Endodermal cell (in vitro differentiated cells): ENCODE measurements around the gene CD2BP2. TPM values are rescaled to one million over a fixed set of nuclear protein-coding genes. Genes with fewer than 3 reads are reported as not detected.

ENCODE experiments used
- DNase-seq: peaks from one replicate; pipeline ENCODE4 v3.0.0-alpha.2; 2017
- H3K27ac ChIP-seq: 2 replicates; pipeline ENCODE4 v1.5.1; 2013; ENCODE audit warnings: mild to moderate bottlenecking, low read depth, low read length, moderate library complexity
- H3K27me3 ChIP-seq: 2 replicates; pipeline ENCODE4 v1.6.1; 2013; ENCODE audit warnings: mild to moderate bottlenecking, low read length, moderate library complexity; ENCODE audit not compliant: insufficient read depth, control insufficient read depth, poor library complexity, severe bottlenecking
- H3K36me3 ChIP-seq: 2 replicates; pipeline ENCODE4 v1.7.0; 2013; ENCODE audit warnings: mild to moderate bottlenecking, low read length, moderate library complexity; ENCODE audit not compliant: control insufficient read depth, insufficient read depth
- H3K4me1 ChIP-seq: one replicate; pipeline ENCODE4 v1.7.0; 2013; ENCODE audit warnings: low read length; ENCODE audit not compliant: control insufficient read depth, insufficient read depth
- H3K4me3 ChIP-seq: 2 replicates; pipeline ENCODE4 v1.5.1; 2013; ENCODE audit warnings: mild to moderate bottlenecking, low read length, moderate library complexity
- H3K9ac ChIP-seq: 2 replicates; pipeline ENCODE4 v1.6.1; 2013; ENCODE audit warnings: mild to moderate bottlenecking, low read length, moderate library complexity; ENCODE audit not compliant: poor library complexity, severe bottlenecking; ENCODE audit errors: extremely low read depth
- H3K9me3 ChIP-seq: 2 replicates; pipeline ENCODE4 v1.6.1; 2013; ENCODE audit warnings: mild to moderate bottlenecking, low read length, moderate library complexity; ENCODE audit not compliant: control insufficient read depth
- H3K27ac Mint-ChIP-seq: 2 replicates; pipeline ENCODE4 v1.8.0; 2020; ENCODE audit warnings: mixed read lengths
- H3K27me3 Mint-ChIP-seq: 2 replicates; pipeline ENCODE4 v1.8.0; 2021; ENCODE audit warnings: mild to moderate bottlenecking, mixed read lengths; ENCODE audit not compliant: insufficient read depth
- H3K36me3 Mint-ChIP-seq: 2 replicates; pipeline ENCODE4 v1.8.0; 2020; ENCODE audit warnings: low read depth, mixed read lengths
- H3K4me1 Mint-ChIP-seq: 2 replicates; pipeline ENCODE4 v1.8.0; 2020; ENCODE audit warnings: mixed read lengths
- H3K4me3 Mint-ChIP-seq: 2 replicates; pipeline ENCODE4 v1.8.0; 2020; ENCODE audit warnings: mild to moderate bottlenecking, moderate library complexity, mixed read lengths
- H3K9me3 Mint-ChIP-seq: 2 replicates; pipeline ENCODE4 v1.8.0; 2020; ENCODE audit warnings: mild to moderate bottlenecking, mixed read lengths
- CTCF ChIP-seq: fragments of 200-600 bp; sonication (generic); conservative IDR thresholded peaks from 2 replicates; pipeline ENCODE4 v1.5.0; 2021; ENCODE audit warnings: antibody characterized with exemption, mild to moderate bottlenecking
- WGBS, 2 experiments: methylation state at CpG; one replicate each; pipeline versions ENCODE4 v1.1.5 to v1.1.7; 2013; ENCODE audit warnings: missing lambda C conversion rate in 2 of 2, mixed read lengths in 1 of 2; ENCODE audit not compliant: insufficient coverage in 1 of 2, insufficient read length in 1 of 2; 5-methylcytosine and 5-hydroxymethylcytosine counted together
- total RNA-seq, 2 donors: library from RNA; stranded (reverse); fragmentation: NEBNext Ultra II Directional in 1 of 2; extraction: Animal tissue kit (Norgen Biotek cat#: 25700) in 1 of 2; gene quantifications; 2 replicates in 1 of 2; 3 replicates in 1 of 2; pipeline ENCODE4 v1.2.1, GENCODE V29; 2021

The CD2BP2 gene
- total RNA-seq, 2 donors from 2014 or later = 75.4 to 76.0 TPM

GRCh38 chr16:30370456-30371247, 15.5 kb upstream of the CD2BP2 start, which contains the start of gene TBC1D10B:
TSS of gene TBC1D10B (minus strand) at chr16:30370494. CDS start at chr16:30370183, 311 bp downstream.
- Mint-ChIP-seq H3K9me3 (no peaks in the 10 kb centered on the region), H3K4me1 (peaks cover 40% of the 10 kb centered on the region), H3K27me3 (no peaks in the 10 kb centered on the region), H3K27ac (peak within 1 kb of the TSS; percentile 87), H3K4me3 (peak within 1 kb of the TSS; percentile 70), H3K36me3 (peaks cover 5% of the 10 kb centered on the region)
- WGBS, 2 experiments = 0 to 1% methylated on average over 20 to 40 of the region's 40 CpGs
- peaks cover 6% of the 10 kb centered on the region for H3K36me3 ChIP-seq
- H3K9me3 ChIP-seq = no peaks in the 10 kb centered on the region
- peak; percentile 100 for DNase-seq
- H3K4me3 ChIP-seq = peak within 1 kb of the TSS; percentile 93
- H3K27ac ChIP-seq = peak within 1 kb of the TSS; percentile 69
- H3K27me3 ChIP-seq = no peaks in the 10 kb centered on the region
- peaks cover 9% of the 10 kb centered on the region for H3K4me1 ChIP-seq
- H3K9ac ChIP-seq = peak within 1 kb of the TSS; percentile 38
- TF ChIP-seq CTCF = peak; percentile 55

GRCh38 chr16:30369938-30370455, 14.9 kb upstream of the CD2BP2 start:
- Mint-ChIP-seq H3K4me3 (peak overlapping the region; percentile 70), H3K4me1 (peaks cover 36% of the 10 kb centered on the region), H3K9me3 (no peaks in the 10 kb centered on the region), H3K36me3 (peaks cover 11% of the 10 kb centered on the region), H3K27me3 (no peaks in the 10 kb centered on the region), H3K27ac (no peak overlapping the region)
- H3K27ac ChIP-seq = no peak overlapping the region
- H3K4me1 ChIP-seq = peaks cover 7% of the 10 kb centered on the region
- H3K36me3 ChIP-seq = peaks cover 11% of the 10 kb centered on the region
- WGBS, 2 experiments = 0% methylated on average over 8 to 76 of the region's 76 CpGs
- peak overlapping the region; percentile 38 for H3K9ac ChIP-seq
- no peak for DNase-seq
- peak; percentile 53 for TF ChIP-seq CTCF
- H3K4me3 ChIP-seq = peak overlapping the region; percentile 93
- H3K27me3 ChIP-seq = no peaks in the 10 kb centered on the region
- H3K9me3 ChIP-seq = no peaks in the 10 kb centered on the region

- H3K36me3 ChIP-seq = peaks cover 18% of the 10 kb centered on the region
- H3K27me3 ChIP-seq = no peaks in the 10 kb centered on the region
- Mint-ChIP-seq H3K27ac (no peak overlapping the region), H3K4me3 (peak overlapping the region; percentile 70), H3K27me3 (no peaks in the 10 kb centered on the region), H3K36me3 (peaks cover 17% of the 10 kb centered on the region), H3K4me1 (peaks cover 36% of the 10 kb centered on the region), H3K9me3 (no peaks in the 10 kb centered on the region)
- DNase-seq = peak; percentile 73
- peak overlapping the region; percentile 93 for H3K4me3 ChIP-seq
- peak overlapping the region; percentile 38 for H3K9ac ChIP-seq
- 19 to 21% methylated on average over 26 to 45 of the region's 45 CpGs for WGBS, 2 experiments
- peaks cover 7% of the 10 kb centered on the region for H3K4me1 ChIP-seq
- no peaks in the 10 kb centered on the region for H3K9me3 ChIP-seq
- TF ChIP-seq CTCF = no peak
- peak overlapping the region; percentile 1 for H3K27ac ChIP-seq
Observed at GRCh38 chr16:30369091-30369937, 14.2 kb upstream of the CD2BP2 start.
